Fibroblast of the aortic adventitia (primary cell): ENCODE data around the gene GIMAP8. TPM values are rescaled to one million over a fixed set of nuclear protein-coding genes. Genes with fewer than 3 reads are reported as not detected.
"Not testable (repeated sequence)": the region's sequence is repeated elsewhere in the genome, so short reads cannot be mapped to it uniquely, and the experiment has no call there.

ENCODE experiments used
- DNase-seq: peaks from one replicate; pipeline ENCODE4 v3.0.0-alpha.2; 2010; ENCODE audit warnings: low read depth
- H3K4me3 ChIP-seq: 2 replicates; pipeline ENCODE4 v1.5.1; 2011; ENCODE audit warnings: low read depth, mild to moderate bottlenecking, control low read depth, low read length, moderate library complexity
- total RNA-seq: library from RNA; depleted of rRNA; stranded (reverse); fragments of >200 nt; gene quantifications from 2 replicates; pipeline ENCODE4 v1.2.3, GENCODE V29; 2012; ENCODE audit warnings: low replicate concordance
- TF ChIP-seq, protein P1 (sequence below): IDR thresholded peaks from 2 replicates; pipeline ENCODE4 v1.5.1; 2011; ENCODE audit warnings: mild to moderate bottlenecking, low read length, control low read depth, inconsistent platforms; ENCODE audit not compliant: insufficient read depth

GIMAP8 gene
- total RNA-seq, 1 donor: 0.09 TPM

DNA sequence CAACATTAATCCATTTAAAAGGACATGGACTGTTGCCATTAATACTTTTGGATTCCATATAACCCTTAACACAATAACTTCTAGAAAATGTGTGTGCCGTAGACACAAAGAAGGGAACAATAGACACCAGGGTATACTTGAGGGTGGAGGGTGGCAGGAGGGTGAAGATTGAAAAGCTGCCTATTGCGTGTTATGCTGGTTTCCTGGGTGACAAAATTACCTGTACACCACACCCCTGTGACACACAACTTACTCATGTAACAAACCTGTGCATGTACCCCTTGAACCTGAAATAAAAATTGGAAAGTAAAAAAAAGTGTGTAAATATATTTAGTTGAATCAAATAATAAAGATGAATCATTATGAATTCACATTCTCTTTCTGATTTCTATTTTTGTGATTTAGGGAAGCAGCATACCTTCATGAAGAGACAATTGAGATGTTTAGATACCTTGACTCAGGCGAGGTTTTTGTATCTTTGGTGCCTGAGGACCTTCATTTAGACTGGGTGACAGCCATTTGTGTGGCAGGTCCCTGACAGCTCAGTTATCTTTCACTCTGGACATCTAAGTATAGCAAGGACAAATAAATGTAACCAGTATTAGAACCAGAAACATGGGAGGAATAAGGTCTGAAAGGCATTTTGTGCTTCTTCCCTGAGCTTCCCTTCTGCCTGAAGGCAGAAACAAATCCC lies 28.7 kb downstream of the GIMAP8 start:
- DNase-seq: no peak
- TF ChIP-seq, protein P1, sequence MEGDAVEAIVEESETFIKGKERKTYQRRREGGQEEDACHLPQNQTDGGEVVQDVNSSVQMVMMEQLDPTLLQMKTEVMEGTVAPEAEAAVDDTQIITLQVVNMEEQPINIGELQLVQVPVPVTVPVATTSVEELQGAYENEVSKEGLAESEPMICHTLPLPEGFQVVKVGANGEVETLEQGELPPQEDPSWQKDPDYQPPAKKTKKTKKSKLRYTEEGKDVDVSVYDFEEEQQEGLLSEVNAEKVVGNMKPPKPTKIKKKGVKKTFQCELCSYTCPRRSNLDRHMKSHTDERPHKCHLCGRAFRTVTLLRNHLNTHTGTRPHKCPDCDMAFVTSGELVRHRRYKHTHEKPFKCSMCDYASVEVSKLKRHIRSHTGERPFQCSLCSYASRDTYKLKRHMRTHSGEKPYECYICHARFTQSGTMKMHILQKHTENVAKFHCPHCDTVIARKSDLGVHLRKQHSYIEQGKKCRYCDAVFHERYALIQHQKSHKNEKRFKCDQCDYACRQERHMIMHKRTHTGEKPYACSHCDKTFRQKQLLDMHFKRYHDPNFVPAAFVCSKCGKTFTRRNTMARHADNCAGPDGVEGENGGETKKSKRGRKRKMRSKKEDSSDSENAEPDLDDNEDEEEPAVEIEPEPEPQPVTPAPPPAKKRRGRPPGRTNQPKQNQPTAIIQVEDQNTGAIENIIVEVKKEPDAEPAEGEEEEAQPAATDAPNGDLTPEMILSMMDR: no peak
- no peak overlapping the region for H3K4me3 ChIP-seq

DNA sequence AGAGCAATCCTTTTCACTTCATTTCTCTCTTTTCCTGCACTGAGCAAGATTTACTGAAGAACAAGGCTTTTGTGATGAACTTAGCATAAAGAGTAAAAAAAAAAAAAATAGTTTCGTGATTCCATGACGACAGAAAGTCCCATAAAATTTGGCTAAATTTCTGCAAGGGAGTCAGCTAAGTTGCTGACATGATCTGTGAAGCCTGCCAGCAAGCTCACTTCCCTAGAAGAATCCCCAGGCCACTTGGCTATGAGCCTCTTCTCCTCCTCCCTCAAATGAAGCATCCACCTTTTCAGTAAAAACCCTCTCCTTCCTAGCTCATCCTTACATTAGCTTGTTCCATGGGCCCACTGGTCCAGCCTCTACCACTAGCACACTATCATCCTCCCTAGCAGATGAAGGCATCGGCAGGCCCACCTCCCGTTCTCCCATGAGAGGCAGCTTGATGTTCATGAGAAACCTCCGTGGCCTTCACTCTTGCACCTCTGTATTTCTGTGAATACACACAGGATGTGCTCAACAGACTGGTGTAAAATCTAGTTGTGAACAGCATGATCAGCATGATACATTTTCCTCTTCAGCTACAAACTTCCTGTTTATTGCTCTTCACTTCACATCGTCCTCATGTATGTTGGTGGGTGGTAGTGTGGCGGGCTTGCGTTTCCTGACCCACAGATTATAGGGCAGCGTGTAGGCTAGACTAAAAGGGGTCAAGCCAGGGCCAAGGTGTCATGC lies 30.9 kb downstream of the GIMAP8 start:
- DNase-seq: no peak
- H3K4me3 ChIP-seq: no peak overlapping the region
- TF ChIP-seq, protein P1: no peak

DNA sequence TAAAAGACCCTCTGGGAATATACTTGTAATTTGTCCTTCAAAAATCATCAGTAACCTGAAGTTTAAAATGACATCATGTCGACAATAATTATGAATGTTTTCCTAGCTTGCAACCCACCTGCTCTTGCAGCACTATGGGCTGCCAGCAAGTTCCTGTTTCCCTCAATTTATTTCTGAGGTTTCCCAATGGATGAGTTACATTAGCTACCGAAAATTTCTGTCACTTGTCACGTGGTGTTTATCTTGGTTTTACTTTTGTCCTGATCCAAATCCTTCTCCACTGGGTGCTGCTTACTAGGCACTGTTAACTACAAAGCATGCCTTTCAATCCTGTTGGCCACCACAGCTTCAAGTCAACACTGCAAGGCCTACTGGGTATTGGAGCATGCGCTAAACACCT lies 31.5 kb downstream of the GIMAP8 start:
- DNase-seq: no peak
- no peak overlapping the region for H3K4me3 ChIP-seq
- TF ChIP-seq, protein P1: no peak

DNA sequence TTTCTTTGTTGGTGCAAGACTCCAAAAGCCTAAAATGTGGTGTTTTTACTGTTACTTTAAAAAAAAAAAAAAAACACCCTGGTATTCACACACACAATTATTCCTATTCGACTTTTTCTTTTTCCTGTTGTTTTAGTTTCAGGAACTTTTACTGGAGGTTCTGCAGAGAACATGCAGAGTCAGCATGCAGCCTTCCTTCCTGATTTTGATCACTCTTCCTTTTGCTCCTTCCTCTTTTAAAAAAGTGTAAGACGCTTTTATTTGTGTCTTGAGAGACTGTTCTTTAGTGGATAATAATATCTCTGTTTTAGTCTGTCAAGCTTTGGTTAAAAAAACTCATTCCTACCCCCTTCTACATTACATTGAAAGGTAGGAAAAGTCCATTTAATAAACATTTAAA lies 33.1 kb downstream of the GIMAP8 start:
- H3K4me3 ChIP-seq, DNase-seq: not testable (repeated sequence)

DNA sequence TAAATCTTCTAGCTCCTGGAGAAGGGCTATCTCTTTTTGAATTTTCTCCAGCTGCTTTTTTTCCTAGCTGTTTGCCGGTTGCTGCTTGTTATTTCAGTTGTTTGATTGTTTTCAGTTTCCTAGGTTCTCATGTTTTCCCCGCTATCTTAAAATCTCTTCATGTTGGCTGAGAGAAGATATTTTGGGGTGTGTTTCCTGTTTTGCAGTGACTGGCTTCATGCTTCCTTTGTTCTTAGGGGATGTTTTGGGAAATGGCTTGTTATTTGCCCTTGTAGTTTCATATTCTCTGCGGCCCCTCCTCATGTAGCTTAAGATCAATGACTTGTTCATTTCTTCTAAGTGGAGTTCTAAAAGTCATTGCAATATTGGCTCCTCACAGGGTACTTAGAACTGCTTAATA lies 33.6 kb downstream of the GIMAP8 start:
- not testable (repeated sequence) for H3K4me3 ChIP-seq, DNase-seq

DNA sequence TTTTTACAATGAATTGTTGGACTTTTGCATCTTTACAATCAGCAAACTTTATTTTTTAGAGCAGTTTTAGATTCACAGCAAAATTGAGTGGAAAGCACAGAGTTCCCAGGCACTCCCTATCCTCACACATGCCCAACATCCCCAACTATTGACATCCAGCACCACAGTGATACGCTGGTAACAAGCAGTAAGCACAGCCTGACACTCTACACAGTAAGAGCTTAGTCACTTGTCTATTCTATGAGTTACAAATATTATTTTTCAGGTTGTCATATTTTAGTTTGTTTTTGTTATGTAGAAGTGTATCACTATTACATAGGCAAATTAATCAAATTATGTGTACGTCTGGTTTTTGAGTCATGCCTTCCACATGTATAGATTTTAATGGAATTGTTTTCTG lies 37.2 kb downstream of the GIMAP8 start:
- TF ChIP-seq, protein P1: no peak

DNA sequence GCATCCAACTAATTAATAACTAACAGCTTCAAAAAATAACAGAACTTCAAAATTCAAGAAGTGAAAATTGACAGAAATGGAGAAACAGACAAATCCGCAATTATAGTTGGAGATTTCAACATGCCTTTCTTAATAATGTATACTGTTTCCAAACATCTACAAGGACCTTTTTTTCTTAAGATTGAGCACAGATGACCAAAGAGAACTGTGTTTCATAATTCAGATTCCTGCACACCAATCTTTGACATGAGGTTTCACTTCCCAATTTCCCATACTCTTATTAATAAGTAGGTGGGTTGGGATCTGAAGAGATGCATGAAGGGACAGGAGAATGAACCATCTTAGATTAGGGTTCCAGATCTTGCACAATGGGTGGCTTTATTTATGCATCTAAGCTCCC lies 39.4 kb downstream of the GIMAP8 start:
- TF ChIP-seq, protein P1: no peak
- DNase-seq: no peak
- H3K4me3 ChIP-seq: no peak overlapping the region

More for the DNA sequence above, 37.2 kb downstream of the GIMAP8 start:
- H3K4me3 ChIP-seq: no peak overlapping the region
- no peak for DNase-seq

DNA sequence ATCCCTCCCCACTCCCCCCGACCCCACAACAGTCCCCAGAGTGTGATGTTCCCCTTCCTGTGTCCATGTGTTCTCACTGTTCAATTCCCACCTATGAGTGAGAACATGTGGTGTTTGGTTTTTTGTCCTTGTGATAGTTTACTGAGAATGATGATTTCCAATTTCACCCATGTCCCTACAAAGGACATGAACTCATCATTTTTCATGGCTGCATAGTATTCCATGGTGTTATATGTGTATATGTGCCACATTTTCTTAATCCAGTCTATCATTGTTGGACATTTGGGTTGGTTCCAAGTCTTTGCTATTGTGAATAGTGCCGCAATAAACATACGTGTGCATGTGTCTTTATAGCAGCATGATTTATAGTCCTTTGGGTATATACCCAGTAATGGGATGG lies 43.0 kb downstream of the GIMAP8 start:
- not testable (repeated sequence) for H3K4me3 ChIP-seq

More for the DNA sequence above, 43.0 kb downstream of the GIMAP8 start:
- DNase-seq: not testable (repeated sequence)
